ENCODE measurements around the gene LRIF1.

- no peak for TF ChIP-seq CTCF (conservative IDR thresholded peaks at IDR 0.05)
- no peak for TF ChIP-seq ZFX (IDR thresholded peaks at IDR 0.05)
Observed at GRCh38 chr1:110953031-110953430, 10.7 kb downstream of the LRIF1 start.

All from C4-2B (cell line).